ENCODE data around the gene ABCB8.

Gene ABCB8

DNA sequence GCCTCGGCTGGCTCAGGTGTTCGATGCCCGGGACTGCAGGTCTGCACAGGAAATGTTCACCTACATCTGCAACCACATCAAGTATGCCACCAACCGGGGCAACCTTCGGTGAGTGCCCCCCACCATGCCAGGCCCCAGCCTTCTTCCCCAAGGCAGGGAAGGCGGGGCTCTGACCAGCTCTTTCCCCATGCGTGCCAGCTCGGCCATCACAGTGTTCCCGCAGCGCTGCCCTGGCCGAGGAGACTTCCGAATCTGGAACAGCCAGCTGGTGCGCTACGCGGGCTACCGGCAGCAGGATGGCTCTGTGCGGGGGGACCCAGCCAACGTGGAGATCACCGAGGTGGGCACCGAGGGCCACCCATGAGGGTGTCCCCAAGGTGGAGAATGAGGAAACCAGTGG is 29.9 kb upstream of the ABCB8 start (continued):
- TF ChIP-seq, protein P1, sequence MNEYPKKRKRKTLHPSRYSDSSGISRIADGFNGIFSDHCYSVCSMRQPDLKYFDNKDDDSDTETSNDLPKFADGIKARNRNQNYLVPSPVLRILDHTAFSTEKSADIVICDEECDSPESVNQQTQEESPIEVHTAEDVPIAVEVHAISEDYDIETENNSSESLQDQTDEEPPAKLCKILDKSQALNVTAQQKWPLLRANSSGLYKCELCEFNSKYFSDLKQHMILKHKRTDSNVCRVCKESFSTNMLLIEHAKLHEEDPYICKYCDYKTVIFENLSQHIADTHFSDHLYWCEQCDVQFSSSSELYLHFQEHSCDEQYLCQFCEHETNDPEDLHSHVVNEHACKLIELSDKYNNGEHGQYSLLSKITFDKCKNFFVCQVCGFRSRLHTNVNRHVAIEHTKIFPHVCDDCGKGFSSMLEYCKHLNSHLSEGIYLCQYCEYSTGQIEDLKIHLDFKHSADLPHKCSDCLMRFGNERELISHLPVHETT (tag by site-specific recombination; IDR thresholded peaks at IDR 0.05), result no peak
- TF ChIP-seq ZNF19 (tag by site-specific recombination; IDR thresholded peaks at IDR 0.05; ENCODE audit: low read depth), result no peak
- TF ChIP-seq, protein P2, sequence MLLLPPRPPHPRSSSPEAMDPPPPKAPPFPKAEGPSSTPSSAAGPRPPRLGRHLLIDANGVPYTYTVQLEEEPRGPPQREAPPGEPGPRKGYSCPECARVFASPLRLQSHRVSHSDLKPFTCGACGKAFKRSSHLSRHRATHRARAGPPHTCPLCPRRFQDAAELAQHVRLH (tag by site-specific recombination; IDR thresholded peaks at IDR 0.05), result no peak
- no peak for TF ChIP-seq ZNF596 (tag by site-specific recombination; IDR thresholded peaks at IDR 0.05)
- no peak for TF ChIP-seq ZNF423 (tag by site-specific recombination; IDR thresholded peaks at IDR 0.05)

DNA sequence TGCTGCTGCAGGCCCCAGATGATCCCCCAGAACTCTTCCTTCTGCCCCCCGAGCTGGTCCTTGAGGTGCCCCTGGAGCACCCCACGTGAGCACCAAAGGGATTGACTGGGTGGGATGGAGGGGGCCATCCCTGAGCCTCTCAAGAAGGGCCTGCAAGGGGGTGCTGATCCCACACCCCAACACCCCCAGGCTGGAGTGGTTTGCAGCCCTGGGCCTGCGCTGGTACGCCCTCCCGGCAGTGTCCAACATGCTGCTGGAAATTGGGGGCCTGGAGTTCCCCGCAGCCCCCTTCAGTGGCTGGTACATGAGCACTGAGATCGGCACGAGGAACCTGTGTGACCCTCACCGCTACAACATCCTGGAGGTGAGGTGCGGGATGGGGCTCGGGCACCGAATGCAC is 29.2 kb upstream of the ABCB8 start:
- no peak overlapping the region for H3K4me3 ChIP-seq (ENCODE audit: low read depth, low read length)
- no peak overlapping the region for H3K27ac ChIP-seq (ENCODE audit: extremely low read depth, low read depth, low read length)
- no peaks in the 10 kb centered on the region for H3K4me1 ChIP-seq (ENCODE audit: control insufficient read depth, insufficient read depth, low read length)
- H3K36me3 ChIP-seq (ENCODE audit: control insufficient read depth in 2 of 2, insufficient read depth in 1 of 2, low read length in 2 of 2), result no peaks in the 10 kb centered on the region
- ChIA-PET CTCF (no interaction called here), POLR2A (no interaction called here)
- no peaks in the 10 kb centered on the region for H3K9me3 ChIP-seq (ENCODE audit: control insufficient read depth, insufficient read depth, low read depth, low read length)
- TF ChIP-seq ZNF169 (tag by site-specific recombination; IDR thresholded peaks at IDR 0.05), result no peak

DNA sequence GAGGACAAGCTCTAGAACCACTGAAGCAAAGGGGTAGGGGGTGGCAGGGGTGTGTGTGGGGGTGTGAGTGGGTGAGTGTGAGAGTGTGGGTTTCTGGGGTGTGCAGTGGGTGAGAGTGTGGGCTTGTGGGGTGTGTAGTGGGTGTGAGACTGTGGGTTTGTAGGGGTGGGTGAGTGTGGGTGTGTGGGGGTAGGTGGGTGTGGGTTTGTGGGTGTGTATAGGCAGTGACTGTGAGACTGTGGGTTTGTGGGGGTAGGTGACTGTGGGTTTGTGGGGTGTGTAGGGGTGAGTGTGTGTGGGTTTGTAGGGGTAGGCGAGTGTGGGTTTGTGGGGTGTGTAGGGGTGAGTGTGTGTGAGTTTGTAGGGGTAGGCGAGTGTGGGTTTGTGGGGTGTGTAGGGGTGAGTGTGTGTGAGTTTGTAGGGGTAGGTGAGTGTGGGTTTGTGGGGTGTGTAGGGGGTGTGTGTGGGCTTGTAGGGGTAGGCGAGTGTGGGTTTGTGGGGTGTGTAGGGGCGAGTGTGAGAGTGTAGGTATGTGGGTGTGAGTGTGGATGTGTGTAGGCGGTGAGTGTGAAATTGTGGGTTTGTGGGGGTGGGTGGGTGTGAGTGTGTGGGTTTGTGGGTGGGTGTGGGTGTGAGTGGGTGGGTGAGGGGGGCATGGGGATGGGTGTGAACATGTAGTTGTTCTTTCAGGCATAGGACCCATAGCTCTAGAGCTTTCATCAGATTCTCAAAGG is 28.6 kb upstream of the ABCB8 start:
- CTCF ChIA-PET, result interaction anchor here (1.0 kb wide), 1 partner anchor 19 kb away, joined by 4 read pairs; no protein-coding TSS in a partner anchor
- no peaks in the 10 kb centered on the region for H3K36me3 ChIP-seq (ENCODE audit: control insufficient read depth in 2 of 2, insufficient read depth in 1 of 2, low read length in 2 of 2)
- no peak overlapping the region for H3K27ac ChIP-seq (ENCODE audit: extremely low read depth, low read depth, low read length)
- H3K4me1 ChIP-seq (ENCODE audit: control insufficient read depth, insufficient read depth, low read length), result no peaks in the 10 kb centered on the region
- H3K9me3 ChIP-seq (ENCODE audit: control insufficient read depth, insufficient read depth, low read depth, low read length), result no peaks in the 10 kb centered on the region
- POLR2A ChIA-PET, result no interaction called here
- no peak overlapping the region for H3K4me3 ChIP-seq (ENCODE audit: low read depth, low read length)
- TF ChIP-seq REPIN1 (tag by site-specific recombination; IDR thresholded peaks at IDR 0.05; ENCODE audit: low read depth) (no peak), ZNF660 (tag by site-specific recombination; IDR thresholded peaks at IDR 0.05) (no peak), ZFHX2 (tag by site-specific recombination; conservative IDR thresholded peaks at IDR 0.05) (peak; percentile 98), ZBTB48 (tag by site-specific recombination; IDR thresholded peaks at IDR 0.05) (no peak), ZNF335 (tag by site-specific recombination; conservative IDR thresholded peaks at IDR 0.05) (no peak), ZFP41 (tag by site-specific recombination; IDR thresholded peaks at IDR 0.05; ENCODE audit: borderline replicate concordance) (no peak), ZNF221 (tag by site-specific recombination; IDR thresholded peaks at IDR 0.05; ENCODE audit: borderline replicate concordance) (no peak), ZSCAN23 (tag by site-specific recombination; IDR thresholded peaks at IDR 0.05) (no peak), ZNF548 (tag by site-specific recombination; IDR thresholded peaks at IDR 0.05) (no peak), ZNF624 (tag by site-specific recombination; IDR thresholded peaks at IDR 0.05) (no peak), KLF9 (tag by site-specific recombination; IDR thresholded peaks at IDR 0.05; ENCODE audit: low read depth) (0 out of 2 replicates have a peak, but pooled peaks have one; percentile 31), ZBTB17 (tag by site-specific recombination; IDR thresholded peaks at IDR 0.05) (no peak), ZNF311 (tag by site-specific recombination; IDR thresholded peaks at IDR 0.05; ENCODE audit: borderline replicate concordance) (no peak), EGR2 (tag by site-specific recombination; IDR thresholded peaks at IDR 0.05; ENCODE audit: low read depth) (peak; percentile 98)
- TF ChIP-seq, protein P3, sequence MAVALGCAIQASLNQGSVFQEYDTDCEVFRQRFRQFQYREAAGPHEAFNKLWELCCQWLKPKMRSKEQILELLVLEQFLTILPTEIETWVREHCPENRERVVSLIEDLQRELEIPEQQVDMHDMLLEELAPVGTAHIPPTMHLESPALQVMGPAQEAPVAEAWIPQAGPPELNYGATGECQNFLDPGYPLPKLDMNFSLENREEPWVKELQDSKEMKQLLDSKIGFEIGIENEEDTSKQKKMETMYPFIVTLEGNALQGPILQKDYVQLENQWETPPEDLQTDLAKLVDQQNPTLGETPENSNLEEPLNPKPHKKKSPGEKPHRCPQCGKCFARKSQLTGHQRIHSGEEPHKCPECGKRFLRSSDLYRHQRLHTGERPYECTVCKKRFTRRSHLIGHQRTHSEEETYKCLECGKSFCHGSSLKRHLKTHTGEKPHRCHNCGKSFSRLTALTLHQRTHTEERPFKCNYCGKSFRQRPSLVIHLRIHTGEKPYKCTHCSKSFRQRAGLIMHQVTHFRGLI (tag by site-specific recombination; IDR thresholded peaks at IDR 0.05), result no peak
- TF ChIP-seq, protein P4, sequence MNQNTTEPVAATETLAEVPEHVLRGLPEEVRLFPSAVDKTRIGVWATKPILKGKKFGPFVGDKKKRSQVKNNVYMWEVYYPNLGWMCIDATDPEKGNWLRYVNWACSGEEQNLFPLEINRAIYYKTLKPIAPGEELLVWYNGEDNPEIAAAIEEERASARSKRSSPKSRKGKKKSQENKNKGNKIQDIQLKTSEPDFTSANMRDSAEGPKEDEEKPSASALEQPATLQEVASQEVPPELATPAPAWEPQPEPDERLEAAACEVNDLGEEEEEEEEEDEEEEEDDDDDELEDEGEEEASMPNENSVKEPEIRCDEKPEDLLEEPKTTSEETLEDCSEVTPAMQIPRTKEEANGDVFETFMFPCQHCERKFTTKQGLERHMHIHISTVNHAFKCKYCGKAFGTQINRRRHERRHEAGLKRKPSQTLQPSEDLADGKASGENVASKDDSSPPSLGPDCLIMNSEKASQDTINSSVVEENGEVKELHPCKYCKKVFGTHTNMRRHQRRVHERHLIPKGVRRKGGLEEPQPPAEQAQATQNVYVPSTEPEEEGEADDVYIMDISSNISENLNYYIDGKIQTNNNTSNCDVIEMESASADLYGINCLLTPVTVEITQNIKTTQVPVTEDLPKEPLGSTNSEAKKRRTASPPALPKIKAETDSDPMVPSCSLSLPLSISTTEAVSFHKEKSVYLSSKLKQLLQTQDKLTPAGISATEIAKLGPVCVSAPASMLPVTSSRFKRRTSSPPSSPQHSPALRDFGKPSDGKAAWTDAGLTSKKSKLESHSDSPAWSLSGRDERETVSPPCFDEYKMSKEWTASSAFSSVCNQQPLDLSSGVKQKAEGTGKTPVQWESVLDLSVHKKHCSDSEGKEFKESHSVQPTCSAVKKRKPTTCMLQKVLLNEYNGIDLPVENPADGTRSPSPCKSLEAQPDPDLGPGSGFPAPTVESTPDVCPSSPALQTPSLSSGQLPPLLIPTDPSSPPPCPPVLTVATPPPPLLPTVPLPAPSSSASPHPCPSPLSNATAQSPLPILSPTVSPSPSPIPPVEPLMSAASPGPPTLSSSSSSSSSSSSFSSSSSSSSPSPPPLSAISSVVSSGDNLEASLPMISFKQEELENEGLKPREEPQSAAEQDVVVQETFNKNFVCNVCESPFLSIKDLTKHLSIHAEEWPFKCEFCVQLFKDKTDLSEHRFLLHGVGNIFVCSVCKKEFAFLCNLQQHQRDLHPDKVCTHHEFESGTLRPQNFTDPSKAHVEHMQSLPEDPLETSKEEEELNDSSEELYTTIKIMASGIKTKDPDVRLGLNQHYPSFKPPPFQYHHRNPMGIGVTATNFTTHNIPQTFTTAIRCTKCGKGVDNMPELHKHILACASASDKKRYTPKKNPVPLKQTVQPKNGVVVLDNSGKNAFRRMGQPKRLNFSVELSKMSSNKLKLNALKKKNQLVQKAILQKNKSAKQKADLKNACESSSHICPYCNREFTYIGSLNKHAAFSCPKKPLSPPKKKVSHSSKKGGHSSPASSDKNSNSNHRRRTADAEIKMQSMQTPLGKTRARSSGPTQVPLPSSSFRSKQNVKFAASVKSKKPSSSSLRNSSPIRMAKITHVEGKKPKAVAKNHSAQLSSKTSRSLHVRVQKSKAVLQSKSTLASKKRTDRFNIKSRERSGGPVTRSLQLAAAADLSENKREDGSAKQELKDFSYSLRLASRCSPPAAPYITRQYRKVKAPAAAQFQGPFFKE (tag by site-specific recombination; IDR thresholded peaks at IDR 0.05; ENCODE audit: borderline replicate concordance), result no peak

All from HEK293 (cell line).